Subcutaneous abdominal adipose tissue (tissue), 5 donors: ENCODE measurements around the gene ZSCAN18.

ENCODE experiments used
- H3K27ac ChIP-seq: one replicate; pipeline ENCODE4 v1.7.0; 2013; ENCODE audit warnings: low read depth, mild to moderate bottlenecking, inconsistent platforms, low read length, moderate library complexity
- H3K27me3 ChIP-seq, 5 donors: one replicate each; pipeline ENCODE4 v1.7.0; 2013; ENCODE audit warnings: low read length in 5 of 5, inconsistent platforms in 1 of 5; ENCODE audit not compliant: control insufficient read depth in 5 of 5, insufficient read depth in 4 of 5
- H3K36me3 ChIP-seq, 5 donors: one replicate each; pipeline ENCODE4 v1.7.0; 2013; ENCODE audit warnings: low read length in 5 of 5; ENCODE audit not compliant: control insufficient read depth in 5 of 5, insufficient read depth in 5 of 5
- H3K4me1 ChIP-seq, 5 donors: one replicate each; pipeline ENCODE4 v1.7.0; 2013; ENCODE audit warnings: low read length in 5 of 5, mild to moderate bottlenecking in 3 of 5, moderate library complexity in 1 of 5; ENCODE audit not compliant: control insufficient read depth in 5 of 5, insufficient read depth in 5 of 5
- H3K4me3 ChIP-seq, 5 donors: one replicate each; pipeline ENCODE4 v1.7.0; 2013; ENCODE audit warnings: low read length in 5 of 5, low read depth in 1 of 5
- H3K9ac ChIP-seq, 5 donors: one replicate each; pipeline ENCODE4 v1.7.0; 2013; ENCODE audit warnings: low read length in 5 of 5, mild to moderate bottlenecking in 4 of 5, moderate library complexity in 3 of 5
- H3K9me3 ChIP-seq, 5 donors: one replicate each; pipeline ENCODE4 v1.7.0; 2013; ENCODE audit warnings: low read length in 5 of 5; ENCODE audit not compliant: control insufficient read depth in 5 of 5
- donor health status: healthy.
- donor health status: healthy.
- donor health status: healthy.
- donor health status: healthy.
- donor health status: healthy.

Gene ZSCAN18

DNA sequence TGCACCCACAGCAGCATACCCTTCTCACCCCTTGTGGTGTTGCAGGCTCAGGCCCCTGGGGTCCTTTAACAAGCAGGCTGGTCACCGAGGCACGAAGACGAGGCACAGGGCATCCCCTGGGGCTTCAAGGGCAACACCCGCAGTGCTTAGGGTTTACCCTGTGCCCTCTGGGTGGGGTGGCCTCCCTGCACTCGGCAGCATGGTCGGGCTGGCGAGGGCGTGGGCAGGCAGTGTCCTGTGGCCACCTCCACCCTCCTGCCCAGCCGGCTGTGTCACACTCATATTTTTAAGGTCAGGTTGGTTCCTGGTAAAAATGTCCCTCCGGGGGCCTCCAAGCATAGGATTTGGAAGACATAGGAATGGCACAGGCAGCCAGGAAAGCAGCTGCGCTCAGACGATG lies 50.4 kb downstream of the ZSCAN18 start:
- Histone ChIP-seq H3K27me3 (no peaks in the 10 kb centered on the region), H3K27ac (no peak overlapping the region), H3K36me3 (no peaks in the 10 kb centered on the region), H3K9me3 (peaks cover 15 to 90% (median 78%) of the 10 kb centered on the region in 5 donors), H3K4me1 (no peaks in the 10 kb centered on the region), H3K9ac (no peak overlapping the region), H3K4me3 (peak overlapping the region in 2 of 5 donors; percentile 1 to 26)

DNA sequence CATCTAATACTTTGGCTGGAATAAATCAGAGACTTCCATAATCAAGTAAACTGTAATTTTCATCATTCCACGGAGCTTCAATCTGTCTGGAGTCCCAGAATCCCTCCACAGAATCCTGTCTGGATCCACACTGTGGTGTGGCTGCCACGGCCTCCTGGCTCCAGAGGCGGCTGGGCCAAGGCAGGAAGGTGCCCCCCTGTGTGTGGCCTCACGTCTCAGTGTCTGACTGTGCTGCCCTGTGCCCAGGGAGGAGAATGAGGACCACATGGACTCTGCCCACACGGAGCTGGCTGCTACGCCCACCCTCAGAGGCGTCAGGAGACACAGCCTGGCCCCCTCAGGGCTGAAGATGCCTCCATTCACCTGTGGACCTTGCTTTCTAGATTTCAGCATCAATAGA lies 51.2 kb downstream of the ZSCAN18 start:
- Histone ChIP-seq H3K9me3 (peaks cover 15 to 92% (median 76%) of the 10 kb centered on the region in 5 donors), H3K36me3 (no peaks in the 10 kb centered on the region), H3K4me3 (peak overlapping the region in 3 of 5 donors; percentile 1 to 26 (median 2))

DNA sequence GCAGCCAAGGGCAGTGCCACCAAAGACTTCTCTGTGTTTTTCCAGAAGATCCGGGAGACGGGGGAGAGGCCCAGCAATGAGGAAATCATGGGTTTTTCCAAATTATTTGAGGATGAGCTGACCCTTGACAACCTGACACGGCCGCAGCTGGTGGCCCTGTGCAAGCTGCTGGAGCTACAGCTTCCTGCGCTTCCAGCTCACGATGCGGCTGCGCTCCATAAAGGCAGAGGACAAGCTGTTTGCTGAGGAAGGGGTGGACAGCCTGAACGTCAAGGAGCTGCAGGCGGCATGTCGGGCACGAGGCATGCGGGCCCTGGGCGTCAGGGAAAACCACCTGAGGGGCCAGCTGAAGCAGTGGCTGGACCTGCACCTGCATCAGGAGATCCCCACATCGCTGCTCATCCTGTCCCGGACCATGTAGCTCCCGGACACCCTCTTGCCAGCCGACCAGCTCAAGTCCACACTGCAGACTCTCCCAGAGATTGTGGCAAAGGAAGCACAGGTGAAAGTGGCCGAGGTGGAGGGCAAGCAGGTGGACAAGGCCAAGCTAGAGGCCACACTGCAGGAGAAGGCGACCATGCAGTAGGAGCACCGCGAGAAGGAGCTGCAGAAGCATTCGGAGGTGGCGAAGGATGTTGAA lies 52.5 kb downstream of the ZSCAN18 start:
- Histone ChIP-seq H3K4me1 (no peaks in the 10 kb centered on the region), H3K27ac (no peak overlapping the region), H3K36me3 (no peaks in the 10 kb centered on the region), H3K9ac (no peak overlapping the region), H3K9me3 (peaks cover 21 to 92% (median 77%) of the 10 kb centered on the region in 5 donors), H3K27me3 (no peaks in the 10 kb centered on the region), H3K4me3 (peak overlapping the region in 3 of 5 donors; percentile 24 to 50 (median 49))

More for the DNA sequence above, 51.2 kb downstream of the ZSCAN18 start:
- Histone ChIP-seq H3K4me1 (no peaks in the 10 kb centered on the region), H3K9ac (no peak overlapping the region), H3K27ac (no peak overlapping the region), H3K27me3 (no peaks in the 10 kb centered on the region)

DNA sequence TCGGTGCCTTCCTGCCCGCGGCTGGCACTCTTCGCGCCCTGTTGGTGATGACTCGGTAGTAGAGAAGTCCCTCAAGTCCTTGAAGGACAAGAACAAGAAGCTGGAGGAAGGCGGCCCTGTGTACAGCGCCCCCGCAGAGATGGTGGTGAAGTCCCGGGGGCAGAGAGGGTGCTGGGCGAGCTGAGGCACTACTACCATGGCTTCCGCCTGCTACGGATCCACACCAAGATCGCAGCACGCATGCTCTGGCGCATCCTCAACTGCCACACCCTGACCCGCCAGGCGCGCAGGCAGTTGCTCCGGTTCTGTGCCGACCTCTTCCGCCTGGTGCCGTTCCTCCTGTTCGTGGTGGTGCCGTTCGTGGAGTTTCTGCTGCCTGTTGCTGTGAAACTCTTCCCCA lies 53.1 kb downstream of the ZSCAN18 start:
- Histone ChIP-seq H3K9me3 (peaks cover 21 to 94% (median 83%) of the 10 kb centered on the region in 5 donors), H3K36me3 (no peaks in the 10 kb centered on the region)

DNA sequence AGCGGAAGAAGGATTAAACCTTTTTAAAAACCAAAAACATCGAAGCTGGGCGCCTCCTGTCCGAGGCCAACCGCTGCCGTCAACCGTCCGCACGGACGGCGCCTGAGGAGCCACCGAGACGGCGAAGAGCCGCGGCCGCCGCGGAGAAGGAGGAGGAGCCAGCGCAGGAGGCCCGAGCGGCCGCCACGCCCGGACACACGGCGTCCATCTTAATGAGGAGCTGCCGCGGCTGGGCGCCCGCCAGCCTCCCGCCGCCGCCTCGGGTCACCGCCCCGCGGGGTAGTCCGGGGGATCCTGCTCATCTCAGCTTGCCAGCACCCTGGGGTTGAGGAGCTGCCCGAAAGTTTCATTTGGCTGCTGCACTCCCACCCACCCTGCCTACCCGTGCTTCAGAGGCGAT lies 53.6 kb downstream of the ZSCAN18 start:
- H3K36me3 ChIP-seq: no peaks in the 10 kb centered on the region
- H3K4me1 ChIP-seq: no peaks in the 10 kb centered on the region
- no peaks in the 10 kb centered on the region for H3K27me3 ChIP-seq
- peaks cover 16 to 93% (median 81%) of the 10 kb centered on the region in 5 donors for H3K9me3 ChIP-seq
- peak overlapping the region in 1 of 5 donors; percentile 31 for H3K4me3 ChIP-seq
- H3K27ac ChIP-seq: no peak overlapping the region
- H3K9ac ChIP-seq: no peak overlapping the region

More for the DNA sequence above, 53.1 kb downstream of the ZSCAN18 start:
- H3K27ac ChIP-seq: no peak overlapping the region
- no peak overlapping the region for H3K9ac ChIP-seq
- H3K4me3 ChIP-seq: peak overlapping the region in 3 of 5 donors; percentile 5 to 50 (median 49)
- no peaks in the 10 kb centered on the region for H3K27me3 ChIP-seq
- no peaks in the 10 kb centered on the region for H3K4me1 ChIP-seq

DNA sequence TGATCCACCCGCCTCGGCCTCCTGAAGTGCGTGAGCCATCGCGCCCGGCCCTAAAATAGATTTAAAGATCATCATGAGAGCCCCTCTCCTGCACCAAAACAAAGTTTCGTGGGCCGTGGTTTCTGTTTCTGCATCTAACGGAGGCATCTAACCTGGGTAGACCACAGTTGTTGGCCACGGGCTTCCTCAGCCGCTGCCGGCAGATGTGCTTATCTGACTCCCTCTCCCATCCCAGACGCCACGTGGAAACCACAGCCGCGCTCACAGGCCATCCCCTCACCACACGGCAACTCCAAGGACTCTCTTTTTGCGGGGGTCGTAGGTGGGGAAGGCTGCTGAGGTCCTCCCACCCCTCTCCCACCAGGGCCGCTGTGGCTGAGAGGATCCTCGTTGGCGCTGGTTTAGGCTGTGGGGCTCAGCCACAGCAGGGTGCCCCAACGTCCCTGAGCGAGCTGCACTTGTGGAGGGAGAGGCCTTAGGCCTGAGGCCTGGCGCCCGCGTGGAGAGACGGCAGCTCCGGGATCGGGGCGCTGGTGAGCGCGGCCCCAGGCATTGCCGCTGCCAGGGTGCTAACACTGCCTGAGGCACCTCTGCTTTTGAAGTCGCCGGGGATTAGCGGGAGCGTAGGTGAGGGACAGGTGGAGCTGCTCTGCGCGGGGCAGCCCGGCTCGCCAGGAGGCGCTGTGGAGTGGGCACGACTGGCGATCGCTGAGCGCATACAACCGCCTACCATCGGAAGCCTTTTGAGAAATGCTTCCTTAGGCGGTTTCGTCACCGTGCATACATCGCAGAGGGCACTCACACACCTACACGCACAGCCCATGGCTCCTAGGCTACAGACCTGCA lies 55.3 kb downstream of the ZSCAN18 start:
- no peak overlapping the region for H3K27ac ChIP-seq
- H3K4me1 ChIP-seq: no peaks in the 10 kb centered on the region
- H3K9me3 ChIP-seq: peaks cover 16 to 93% (median 83%) of the 10 kb centered on the region in 5 donors
- peaks cover 0 to 6% (median 3%) of the 10 kb centered on the region in 5 donors for H3K27me3 ChIP-seq
- H3K36me3 ChIP-seq: no peaks in the 10 kb centered on the region
- H3K4me3 ChIP-seq: peak overlapping the region in 4 of 5 donors; percentile 1 to 44 (median 24)
- H3K9ac ChIP-seq: no peak overlapping the region

DNA sequence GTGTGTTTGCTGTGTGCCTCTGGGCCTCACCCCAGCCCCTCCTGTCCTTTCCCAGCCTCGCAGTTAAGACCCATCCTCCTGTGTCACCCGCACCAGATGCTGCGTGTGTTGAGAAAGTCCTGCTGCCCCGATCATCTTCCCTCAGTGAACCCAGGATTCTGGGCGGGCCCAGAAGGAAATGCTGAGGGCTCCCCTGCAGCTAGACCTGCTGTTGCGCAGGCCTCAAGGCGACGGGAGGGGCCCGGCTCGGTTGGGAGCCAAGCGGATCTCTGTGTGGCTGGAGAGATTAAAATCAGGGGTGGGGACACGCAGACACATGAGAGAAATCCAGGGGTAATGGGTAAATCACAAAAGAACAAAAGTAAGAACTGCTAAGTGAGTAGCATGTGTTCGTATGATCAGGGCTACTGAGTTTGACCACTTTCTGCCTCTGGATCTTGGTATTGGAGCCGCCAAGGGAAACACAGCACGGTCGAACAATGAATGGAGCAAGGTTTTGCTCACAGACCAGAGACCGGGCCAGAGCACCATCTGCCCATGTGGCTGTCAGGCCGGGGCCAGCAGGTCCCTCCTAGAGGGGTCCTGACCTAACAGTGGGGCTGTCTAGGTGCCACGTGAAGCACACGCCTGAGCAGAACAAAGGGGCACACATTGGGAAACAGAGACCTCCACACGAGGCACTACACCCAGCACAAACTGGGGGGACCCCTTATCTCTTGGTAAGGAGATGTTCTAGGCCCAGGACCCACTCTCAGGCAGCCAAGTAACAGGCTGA lies 57.1 kb downstream of the ZSCAN18 start:
- Histone ChIP-seq H3K4me3 (peak overlapping the region in 3 of 5 donors; percentile 29 to 42 (median 31)), H3K9ac (no peak overlapping the region), H3K4me1 (no peaks in the 10 kb centered on the region), H3K9me3 (peaks cover 15 to 84% (median 73%) of the 10 kb centered on the region in 5 donors), H3K27ac (no peak overlapping the region), H3K27me3 (peaks cover 0 to 6% (median 4%) of the 10 kb centered on the region in 5 donors), H3K36me3 (no peaks in the 10 kb centered on the region)

DNA sequence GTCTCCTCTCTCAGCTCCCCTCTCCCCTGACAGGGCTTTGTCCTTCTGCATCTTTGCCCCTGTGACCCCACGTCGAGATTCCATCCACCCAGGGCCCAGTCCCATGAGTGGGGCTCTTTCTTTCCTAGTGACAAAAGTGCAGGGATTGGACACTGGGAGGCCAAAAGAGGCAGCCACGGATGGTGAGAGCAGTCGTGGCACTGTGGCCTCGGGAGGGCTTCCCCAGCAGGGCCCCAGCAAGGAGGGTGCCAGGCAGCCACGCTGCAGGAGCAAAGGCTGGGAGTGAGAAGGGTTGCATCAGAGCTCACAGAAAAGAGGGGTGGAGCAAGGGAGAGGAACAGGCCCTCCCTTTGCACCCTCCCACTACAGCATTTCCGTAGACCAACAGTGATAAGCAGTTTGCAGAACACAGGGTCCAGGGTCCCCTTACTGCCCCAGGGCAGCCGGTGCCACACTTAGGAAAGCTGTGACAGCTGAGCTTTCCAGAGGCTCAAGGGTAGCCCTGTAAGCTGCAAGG lies 59.3 kb downstream of the ZSCAN18 start:
- Histone ChIP-seq H3K27me3 (peaks cover 0 to 14% (median 10%) of the 10 kb centered on the region in 5 donors), H3K36me3 (no peaks in the 10 kb centered on the region), H3K4me3 (peak overlapping the region in 2 of 5 donors; percentile 4 to 12), H3K9me3 (peaks cover 22 to 75% (median 68%) of the 10 kb centered on the region in 5 donors), H3K27ac (no peak overlapping the region), H3K9ac (no peak overlapping the region), H3K4me1 (no peaks in the 10 kb centered on the region)

DNA sequence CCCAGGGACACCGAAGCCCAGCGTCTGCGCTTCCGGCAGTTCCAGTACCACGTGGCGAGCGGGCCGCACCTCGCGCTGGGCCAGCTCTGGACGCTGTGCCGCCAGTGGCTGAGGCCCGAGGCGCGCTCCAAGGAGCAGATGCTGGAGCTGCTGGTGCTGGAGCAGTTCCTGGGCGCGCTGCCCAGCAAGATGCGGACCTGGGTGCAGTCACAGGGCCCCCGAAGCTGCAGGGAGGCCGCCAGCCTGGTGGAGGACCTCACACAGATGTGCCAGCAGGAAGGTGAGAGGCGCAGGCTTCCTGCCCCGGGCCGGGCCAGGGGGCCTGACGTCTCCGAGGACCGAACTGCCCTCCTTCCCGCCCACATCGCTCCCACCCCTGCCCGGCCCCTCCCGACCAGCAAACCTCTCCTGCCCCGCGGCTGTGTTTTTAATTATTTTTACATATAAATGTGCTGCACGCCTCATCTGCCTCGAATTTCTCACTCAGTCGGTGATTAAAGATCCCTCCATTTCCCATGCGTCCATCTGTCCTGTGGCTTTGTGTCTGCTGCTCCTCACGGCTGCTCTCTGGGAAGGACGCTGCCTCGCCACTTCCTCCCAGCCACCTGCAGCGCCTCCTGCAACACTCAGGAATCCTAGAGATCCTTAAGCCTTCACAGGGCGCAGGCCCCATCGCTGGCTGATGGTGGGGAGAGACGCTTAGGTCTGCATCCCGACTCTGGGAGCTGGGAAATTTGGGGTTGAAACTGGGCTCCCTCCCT lies 59.9 kb downstream of the ZSCAN18 start:
- Histone ChIP-seq H3K9ac (no peak overlapping the region), H3K9me3 (peaks cover 19 to 76% (median 67%) of the 10 kb centered on the region in 5 donors), H3K36me3 (no peaks in the 10 kb centered on the region), H3K27me3 (peaks cover 0 to 19% (median 10%) of the 10 kb centered on the region in 5 donors), H3K27ac (no peak overlapping the region), H3K4me1 (peaks cover 0 to 3% (median 0%) of the 10 kb centered on the region in 5 donors), H3K4me3 (no peak overlapping the region)
